ENCODE results near the gene C16orf46. TPM values are rescaled to one million over a fixed set of nuclear protein-coding genes. Genes with fewer than 3 reads are reported as not detected.

C16orf46 gene
- total and polyA plus RNA-seq, 2 donors, result 0.63 to 2.4 TPM

DNA sequence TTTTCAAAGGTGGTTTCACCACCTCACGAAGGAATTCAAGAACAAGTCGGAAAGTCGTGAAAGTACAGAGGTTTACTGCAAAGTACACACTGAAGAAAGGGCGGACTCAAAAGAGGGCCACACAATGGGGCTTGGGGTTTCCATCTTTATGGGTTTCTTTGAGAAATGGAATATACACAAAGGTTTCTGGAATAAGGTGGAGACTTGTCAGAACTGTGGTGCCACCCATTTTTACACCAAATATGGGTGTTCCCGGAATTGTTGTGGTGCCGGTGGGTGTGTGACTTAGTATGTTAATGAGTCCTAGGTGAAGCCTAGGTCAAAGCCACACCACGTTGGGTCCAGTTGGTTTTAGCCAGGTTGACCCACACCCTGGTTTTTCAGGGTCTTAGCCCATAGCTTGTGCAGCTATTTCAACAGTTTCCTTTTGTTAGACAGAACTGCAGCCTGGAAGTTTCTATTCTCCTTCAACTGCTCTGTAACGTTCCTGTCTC is 19.7 kb upstream of the C16orf46 start:
- Histone ChIP-seq H3K36me3 (ENCODE audit: insufficient read depth) (no peaks in the 10 kb centered on the region), H3K4me3 (ENCODE audit: low read depth, low read length) (no peak overlapping the region), H3K27ac (ENCODE audit: low read depth) (no peak overlapping the region), H3K4me1 (ENCODE audit: insufficient read depth) (no peaks in the 10 kb centered on the region)
- no peak for DNase-seq (ENCODE audit: extremely low spot score)
- WGBS, result 53% methylated on average over 8 of the region's 8 CpGs

- peak within 1 kb of the TSS; percentile 38 for H3K27ac ChIP-seq (ENCODE audit: low read depth)
- WGBS, result 7% methylated on average over 76 of the region's 83 CpGs
These were observed 19.1 kb upstream of the C16orf46 start, which contains the start of gene GCSH for GRCh38 chr16:81095953-81096714. Gene GCSH, minus strand, starts transcription at chr16:81096395. Its CDS starts 117 bp downstream, at chr16:81096278.

DNA sequence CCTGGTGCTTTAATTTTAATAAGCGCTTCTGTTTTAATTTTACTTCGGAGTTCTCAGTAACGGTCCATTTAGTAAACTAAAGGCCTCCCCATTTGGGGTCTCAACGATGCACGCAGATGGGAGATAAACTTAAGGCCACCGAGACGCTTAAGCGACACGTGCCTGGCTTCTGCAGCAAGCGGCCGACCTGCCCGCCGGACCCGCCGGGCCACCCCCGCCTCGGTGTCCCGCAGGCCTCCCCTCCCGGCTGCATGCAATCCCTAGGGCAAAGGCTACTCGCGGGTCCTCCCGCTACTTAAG is 18.6 kb upstream of the C16orf46 start:
- H3K4me1 ChIP-seq (ENCODE audit: insufficient read depth), result no peaks in the 10 kb centered on the region
- H3K27ac ChIP-seq (ENCODE audit: low read depth), result peak overlapping the region; percentile 38
- DNase-seq (ENCODE audit: extremely low spot score), result no peak
- H3K4me3 ChIP-seq (ENCODE audit: low read depth, low read length), result peak overlapping the region; percentile 50
- WGBS, result under 1% methylated on average over 22 of the region's 22 CpGs
- H3K36me3 ChIP-seq (ENCODE audit: insufficient read depth), result no peaks in the 10 kb centered on the region

More at GRCh38 chr16:81095953-81096714, 19.1 kb upstream of the C16orf46 start, which contains the start of gene GCSH:
- peak; percentile 96 for DNase-seq (ENCODE audit: extremely low spot score)
- Histone ChIP-seq H3K4me3 (ENCODE audit: low read depth, low read length) (peak within 1 kb of the TSS; percentile 50), H3K4me1 (ENCODE audit: insufficient read depth) (no peaks in the 10 kb centered on the region), H3K36me3 (ENCODE audit: insufficient read depth) (no peaks in the 10 kb centered on the region)

GRCh38 chr16:81094771-81095251 is 17.8 kb upstream of the C16orf46 start:
- Histone ChIP-seq H3K4me1 (ENCODE audit: insufficient read depth) (no peaks in the 10 kb centered on the region), H3K27ac (ENCODE audit: low read depth) (no peak overlapping the region), H3K36me3 (ENCODE audit: insufficient read depth) (no peaks in the 10 kb centered on the region), H3K4me3 (ENCODE audit: low read depth, low read length) (no peak overlapping the region)
- no peak for DNase-seq (ENCODE audit: extremely low spot score)
- 73% methylated on average over 21 of the region's 21 CpGs for WGBS

GRCh38 chr16:81088836-81089235 is 11.8 kb upstream of the C16orf46 start:
- no peaks in the 10 kb centered on the region for H3K36me3 ChIP-seq (ENCODE audit: insufficient read depth)
- no peak for DNase-seq (ENCODE audit: extremely low spot score)
- H3K27ac ChIP-seq (ENCODE audit: low read depth), result no peak overlapping the region
- 95% methylated on average over 5 of the region's 5 CpGs for WGBS
- H3K4me1 ChIP-seq (ENCODE audit: insufficient read depth), result no peaks in the 10 kb centered on the region
- H3K4me3 ChIP-seq (ENCODE audit: low read depth, low read length), result no peak overlapping the region

DNA sequence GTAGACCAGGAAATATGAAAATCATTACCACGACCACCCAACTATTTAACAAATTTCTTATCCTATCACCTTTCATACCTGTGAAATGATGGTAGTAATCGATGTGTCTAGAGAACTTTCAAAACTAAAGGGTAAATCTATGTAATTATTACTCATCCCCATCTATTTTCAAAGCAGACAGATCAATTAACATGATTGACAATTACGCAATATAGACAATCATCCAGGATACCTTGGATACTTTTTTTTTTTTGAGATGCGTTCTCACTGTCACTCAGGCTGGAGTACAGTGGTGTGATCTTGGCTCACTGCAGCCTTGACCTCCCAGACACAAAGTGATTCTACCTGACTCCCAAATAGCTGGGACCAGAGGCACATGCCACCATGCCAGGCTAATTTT is 4.0 kb upstream of the C16orf46 start:
- Histone ChIP-seq H3K36me3 (ENCODE audit: insufficient read depth) (no peaks in the 10 kb centered on the region), H3K27ac (ENCODE audit: low read depth) (no peak overlapping the region), H3K4me3 (ENCODE audit: low read depth, low read length) (no peak overlapping the region), H3K4me1 (ENCODE audit: insufficient read depth) (no peaks in the 10 kb centered on the region)
- WGBS, result 97% methylated on average over 4 of the region's 4 CpGs
- no peak for DNase-seq (ENCODE audit: extremely low spot score)

- no peaks in the 10 kb centered on the region for H3K36me3 ChIP-seq (ENCODE audit: insufficient read depth)
- H3K4me3 ChIP-seq (ENCODE audit: low read depth, low read length), result no peak overlapping the region
- 83% methylated on average over 1 of the region's 1 CpG for WGBS
- no peaks in the 10 kb centered on the region for H3K4me1 ChIP-seq (ENCODE audit: insufficient read depth)
- no peak overlapping the region for H3K27ac ChIP-seq (ENCODE audit: low read depth)
- no peak for DNase-seq (ENCODE audit: extremely low spot score)
These were observed 3.2 kb upstream of the C16orf46 start for GRCh38 chr16:81080233-81080632.

DNA sequence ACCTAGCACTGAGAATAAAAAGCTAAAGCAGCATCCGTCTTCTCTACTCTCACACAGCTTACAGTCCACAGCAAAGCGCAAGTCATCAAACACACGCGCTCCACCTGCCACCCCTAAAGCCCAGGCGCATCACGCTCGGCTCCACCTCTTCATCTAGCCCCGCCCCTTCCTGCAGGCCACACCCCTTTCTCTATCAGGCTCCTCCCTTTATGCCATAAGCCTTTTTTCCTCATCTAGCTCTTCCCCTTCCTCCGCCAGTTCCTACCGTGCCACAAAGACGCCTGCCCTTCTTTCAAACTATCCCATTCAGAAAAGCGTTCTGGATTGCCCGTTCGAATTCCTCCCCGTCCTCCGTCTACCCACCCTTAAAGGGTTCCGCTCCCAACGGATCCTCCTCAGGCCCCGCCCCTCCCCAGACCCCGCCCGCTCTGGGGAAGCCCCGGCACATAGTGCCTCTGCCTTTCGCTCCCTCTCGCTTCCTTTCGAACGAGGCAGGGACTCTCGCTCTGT is 417 bp downstream of the C16orf46 start:
- H3K36me3 ChIP-seq (ENCODE audit: insufficient read depth), result no peaks in the 10 kb centered on the region
- DNase-seq (ENCODE audit: extremely low spot score), result peak; percentile 86
- H3K4me1 ChIP-seq (ENCODE audit: insufficient read depth), result no peaks in the 10 kb centered on the region
- peak overlapping the region; percentile 12 for H3K27ac ChIP-seq (ENCODE audit: low read depth)
- WGBS, result under 1% methylated on average over 27 of the region's 27 CpGs
- peak overlapping the region; percentile 39 for H3K4me3 ChIP-seq (ENCODE audit: low read depth, low read length)

GRCh38 chr16:81073560-81074330 is 3.3 kb downstream of the C16orf46 start:
- no peak for DNase-seq (ENCODE audit: extremely low spot score)
- Histone ChIP-seq H3K36me3 (ENCODE audit: insufficient read depth) (no peaks in the 10 kb centered on the region), H3K4me3 (ENCODE audit: low read depth, low read length) (no peak overlapping the region), H3K27ac (ENCODE audit: low read depth) (no peak overlapping the region), H3K4me1 (ENCODE audit: insufficient read depth) (no peaks in the 10 kb centered on the region)
- WGBS, result 64% methylated on average over 5 of the region's 5 CpGs

- no peak overlapping the region for H3K27ac ChIP-seq (ENCODE audit: low read depth)
- H3K36me3 ChIP-seq (ENCODE audit: insufficient read depth), result no peaks in the 10 kb centered on the region
- H3K4me3 ChIP-seq (ENCODE audit: low read depth, low read length), result no peak overlapping the region
- H3K4me1 ChIP-seq (ENCODE audit: insufficient read depth), result no peaks in the 10 kb centered on the region
- 80% methylated on average over 4 of the region's 4 CpGs for WGBS
- no peak for DNase-seq (ENCODE audit: extremely low spot score)
These were observed 5.2 kb downstream of the C16orf46 start for GRCh38 chr16:81071805-81072204.

DNA sequence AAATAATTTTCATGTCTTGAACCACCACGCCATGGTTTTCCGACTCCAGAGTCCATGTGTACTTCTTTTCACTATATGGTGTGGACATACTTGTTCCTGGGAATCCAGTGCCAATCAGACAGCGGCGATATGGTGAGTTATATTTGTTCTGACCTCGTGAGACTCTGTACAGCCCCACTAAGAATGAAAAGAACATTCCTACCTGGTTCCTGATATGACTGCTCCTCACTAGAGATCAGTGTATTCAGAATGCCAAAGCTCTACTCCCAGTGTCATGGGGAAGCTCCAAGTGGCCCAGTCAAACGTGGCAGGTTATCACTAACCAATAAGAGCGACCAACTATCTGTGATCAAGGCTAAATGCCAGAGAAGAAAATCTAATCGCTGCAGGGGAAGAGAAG is 6.1 kb downstream of the C16orf46 start:
- DNase-seq (ENCODE audit: extremely low spot score), result no peak
- 79% methylated on average over 8 of the region's 8 CpGs for WGBS
- Histone ChIP-seq H3K4me1 (ENCODE audit: insufficient read depth) (no peaks in the 10 kb centered on the region), H3K36me3 (ENCODE audit: insufficient read depth) (no peaks in the 10 kb centered on the region), H3K4me3 (ENCODE audit: low read depth, low read length) (no peak overlapping the region), H3K27ac (ENCODE audit: low read depth) (no peak overlapping the region)

DNA sequence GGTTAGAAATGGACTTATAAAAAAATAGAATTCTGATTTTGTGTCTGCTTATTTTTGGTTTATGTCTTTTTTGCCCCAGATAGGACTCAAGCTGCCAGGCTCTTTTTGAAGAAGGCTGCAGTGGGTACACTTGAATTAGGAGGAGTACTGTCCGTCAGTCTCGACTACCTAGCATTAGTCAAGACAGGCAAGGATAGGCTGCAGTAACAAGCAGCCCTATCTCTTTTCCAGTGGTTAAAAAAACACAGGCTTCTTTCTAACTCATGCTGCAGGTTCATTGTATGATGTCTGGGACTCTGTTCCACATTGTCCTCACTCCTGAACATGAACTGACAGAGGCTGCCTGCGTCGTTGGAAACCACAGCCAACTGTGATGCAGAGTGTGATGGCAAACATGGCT is 8.0 kb downstream of the C16orf46 start:
- Histone ChIP-seq H3K36me3 (ENCODE audit: insufficient read depth) (no peaks in the 10 kb centered on the region), H3K4me1 (ENCODE audit: insufficient read depth) (no peaks in the 10 kb centered on the region), H3K4me3 (ENCODE audit: low read depth, low read length) (no peak overlapping the region), H3K27ac (ENCODE audit: low read depth) (no peak overlapping the region)
- no peak for DNase-seq (ENCODE audit: extremely low spot score)
- WGBS, result 91% methylated on average over 4 of the region's 4 CpGs

GRCh38 chr16:81067166-81067565 is 9.9 kb downstream of the C16orf46 start:
- H3K27ac ChIP-seq (ENCODE audit: low read depth), result no peak overlapping the region
- H3K36me3 ChIP-seq (ENCODE audit: insufficient read depth), result no peaks in the 10 kb centered on the region
- no peak overlapping the region for H3K4me3 ChIP-seq (ENCODE audit: low read depth, low read length)
- WGBS, result 25% methylated on average over 1 of the region's 1 CpG
- no peaks in the 10 kb centered on the region for H3K4me1 ChIP-seq (ENCODE audit: insufficient read depth)
- no peak for DNase-seq (ENCODE audit: extremely low spot score)

DNA sequence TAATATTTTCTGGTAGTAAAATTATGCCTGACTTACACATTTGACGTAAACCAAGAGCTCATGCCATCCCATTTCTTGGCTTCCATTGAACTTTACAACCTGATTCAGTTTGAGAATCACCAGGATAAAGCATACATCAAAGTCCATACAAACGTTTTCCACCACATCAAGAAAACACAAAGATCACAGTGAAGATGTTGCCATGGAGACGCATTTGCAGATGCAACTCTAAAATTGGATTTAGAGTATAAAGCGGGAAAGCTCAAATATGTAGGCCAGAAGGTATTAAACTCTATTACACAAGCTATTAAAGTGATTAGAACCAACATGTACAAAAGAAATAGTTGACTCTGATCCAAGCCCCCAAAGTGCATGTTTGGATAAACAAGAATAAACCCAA is 10.4 kb downstream of the C16orf46 start:
- no peak overlapping the region for H3K4me3 ChIP-seq (ENCODE audit: low read depth, low read length)
- no peaks in the 10 kb centered on the region for H3K4me1 ChIP-seq (ENCODE audit: insufficient read depth)
- H3K27ac ChIP-seq (ENCODE audit: low read depth), result peak overlapping the region; percentile 59
- no peaks in the 10 kb centered on the region for H3K36me3 ChIP-seq (ENCODE audit: insufficient read depth)
- DNase-seq (ENCODE audit: extremely low spot score), result no peak
- 58% methylated on average over 4 of the region's 4 CpGs for WGBS
